Spinal cord (tissue), 10 donors: Measurements from ENCODE around the gene ILF3. TPM values are rescaled to one million over a fixed set of nuclear protein-coding genes. Genes with fewer than 3 reads are reported as not detected.
"Not testable (repeated sequence)": the region's sequence is repeated elsewhere in the genome, so short reads cannot be mapped to it uniquely, and the experiment has no call there.

Experiments
- DNase-seq, 6 donors: peaks; one replicate each; pipeline versions ENCODE4 v3.0.0 to v3.0.0-alpha.2; 2013 to 2015; ENCODE audit warnings: low spot score in 6 of 6, low read depth in 4 of 6
- H3K27ac ChIP-seq: one replicate; pipeline ENCODE4 v1.5.1; 2013; ENCODE audit warnings: low read depth, low read length, control low read depth
- H3K27me3 ChIP-seq: one replicate; pipeline ENCODE4 v1.6.1; 2013; ENCODE audit warnings: low read length; ENCODE audit not compliant: control insufficient read depth, insufficient read depth
- H3K36me3 ChIP-seq: one replicate; pipeline ENCODE4 v1.6.1; 2013; ENCODE audit warnings: low read length; ENCODE audit not compliant: control insufficient read depth, insufficient read depth
- H3K4me1 ChIP-seq: one replicate; pipeline ENCODE4 v1.6.1; 2013; ENCODE audit warnings: low read length; ENCODE audit not compliant: control insufficient read depth, insufficient read depth
- H3K4me3 ChIP-seq: one replicate; pipeline ENCODE4 v1.5.1; 2013; ENCODE audit warnings: low read depth, low read length, control low read depth
- H3K9me3 ChIP-seq: one replicate; pipeline ENCODE4 v1.6.1; 2013; ENCODE audit warnings: low read length; ENCODE audit not compliant: control insufficient read depth, insufficient read depth
- WGBS: methylation state at CpG from one replicate; pipeline ENCODE4 v1.1.5; 2013; ENCODE audit warnings: missing lambda C conversion rate; ENCODE audit not compliant: insufficient coverage; 5-methylcytosine and 5-hydroxymethylcytosine counted together
- polyA plus RNA-seq, 2 donors: library from polyadenylated mRNA; unstranded; fragments of 120-200 nt; gene quantifications; one replicate each; pipeline ENCODE4 v1.2.1, GENCODE V29; 2013; ENCODE audit not compliant: insufficient read length in 2 of 2
- total RNA-seq, 2 donors: library from RNA; depleted of rRNA in 1 of 2; stranded (reverse); fragments of 120-200 nt in 1 of 2; fragments of >200 nt in 1 of 2; gene quantifications; one replicate each; pipeline versions ENCODE4 v1.2.3 to v1.2.4, GENCODE V29; 2013 to 2014
- donor health status: healthy.

Gene ILF3
- total and polyA plus RNA-seq, 4 donors, result 89.8 to 267 (median 166) TPM

DNA sequence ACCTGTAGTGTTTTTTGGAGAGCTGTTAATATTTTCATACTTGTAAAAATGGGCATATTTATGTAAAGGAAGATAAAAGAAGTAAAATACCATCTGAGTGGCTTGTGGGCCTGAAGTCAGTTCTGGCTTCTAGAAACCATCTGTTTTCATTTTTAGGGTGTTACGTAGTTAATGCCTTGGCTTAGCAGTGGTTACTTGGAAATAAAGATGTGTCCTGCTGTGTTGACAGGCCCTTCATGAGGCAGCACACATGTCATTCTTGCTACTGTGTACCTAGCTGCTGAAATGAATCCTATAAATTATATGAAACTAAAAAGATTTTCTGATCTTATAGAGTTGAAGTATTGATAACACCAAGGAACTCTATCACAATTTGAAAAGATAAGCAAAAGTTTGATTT is 16.0 kb downstream of the ILF3 start:
- no peak for DNase-seq
- WGBS, result no CpG with 5 or more reads among the region's 1 CpG
- H3K4me3 ChIP-seq, result no peak overlapping the region
- peaks cover 6% of the 10 kb centered on the region for H3K4me1 ChIP-seq
- no peak overlapping the region for H3K27ac ChIP-seq
- H3K27me3 ChIP-seq, result no peaks in the 10 kb centered on the region
- peaks cover 53% of the 10 kb centered on the region for H3K36me3 ChIP-seq
- H3K9me3 ChIP-seq, result no peaks in the 10 kb centered on the region

DNA sequence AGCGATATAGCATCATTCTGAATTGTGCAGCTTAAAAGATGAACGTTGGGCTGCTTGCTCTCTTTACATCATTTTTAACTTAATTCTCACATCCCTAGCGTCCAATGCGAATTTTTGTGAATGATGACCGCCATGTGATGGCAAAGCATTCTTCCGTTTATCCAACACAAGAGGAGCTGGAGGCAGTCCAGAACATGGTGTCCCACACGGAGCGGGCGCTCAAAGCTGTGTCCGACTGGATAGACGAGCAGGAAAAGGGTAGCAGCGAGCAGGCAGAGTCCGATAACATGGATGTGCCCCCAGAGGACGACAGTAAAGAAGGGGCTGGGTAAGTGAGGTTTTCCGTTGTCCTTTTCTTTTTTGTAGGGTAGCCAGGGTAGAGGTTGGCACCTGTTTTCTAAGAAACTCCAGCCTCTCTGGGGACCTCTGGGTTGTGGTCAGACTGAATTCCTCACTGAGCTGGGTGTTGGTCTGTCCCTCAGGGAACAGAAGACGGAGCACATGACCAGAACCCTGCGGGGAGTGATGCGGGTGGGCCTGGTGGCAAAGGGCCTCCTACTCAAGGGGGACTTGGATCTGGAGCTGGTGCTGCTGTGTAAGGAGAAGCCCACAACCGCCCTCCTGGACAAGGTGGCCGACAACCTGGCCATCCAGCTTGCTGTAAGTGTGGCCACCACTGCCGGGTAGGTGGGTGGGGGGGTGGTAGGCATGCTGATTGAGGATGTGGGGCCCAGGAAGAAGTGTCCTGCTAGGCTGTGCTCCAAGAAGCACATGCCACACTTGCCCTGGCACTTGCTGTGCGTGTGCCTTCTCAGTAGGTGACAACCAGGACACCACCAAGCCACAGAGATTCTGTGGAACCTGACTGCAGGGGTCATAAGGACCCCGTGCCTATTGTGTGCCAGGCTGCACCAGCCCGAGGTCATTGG is 17.0 kb downstream of the ILF3 start:
- H3K4me1 ChIP-seq, result peaks cover 6% of the 10 kb centered on the region

DNA sequence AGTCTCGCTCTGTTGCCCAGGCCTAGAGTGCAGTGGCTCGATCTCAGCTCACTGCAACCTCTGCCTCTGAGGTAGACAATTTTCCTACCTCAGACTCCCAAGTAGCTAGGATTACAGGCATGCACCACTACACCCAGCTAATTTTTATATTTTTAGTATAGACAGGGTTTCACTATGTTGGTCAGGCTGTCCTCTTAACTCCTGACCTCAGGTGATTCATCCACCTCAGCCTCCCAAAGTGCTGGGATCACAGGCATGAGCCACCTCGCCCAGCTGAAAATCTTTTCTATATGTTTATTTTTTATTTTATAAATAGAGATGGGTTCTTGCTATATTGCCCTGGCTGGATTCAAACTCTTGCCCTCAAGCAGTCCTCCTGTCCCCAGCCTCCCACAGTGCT is 17.8 kb downstream of the ILF3 start:
- H3K27ac ChIP-seq, DNase-seq, H3K4me1 ChIP-seq, H3K9me3 ChIP-seq, H3K27me3 ChIP-seq, H3K4me3 ChIP-seq: not testable (repeated sequence)
- H3K36me3 ChIP-seq, result peaks cover 65% of the 10 kb centered on the region
- no CpG with 5 or more reads among the region's 3 CpGs for WGBS

More for the DNA sequence above, 17.0 kb downstream of the ILF3 start:
- no peaks in the 10 kb centered on the region for H3K9me3 ChIP-seq
- 80% methylated on average over 22 of the region's 24 CpGs for WGBS
- H3K4me3 ChIP-seq, result no peak overlapping the region
- H3K27me3 ChIP-seq, result no peaks in the 10 kb centered on the region
- DNase-seq, result no peak
- H3K27ac ChIP-seq, result no peak overlapping the region
- H3K36me3 ChIP-seq, result peaks cover 63% of the 10 kb centered on the region

DNA sequence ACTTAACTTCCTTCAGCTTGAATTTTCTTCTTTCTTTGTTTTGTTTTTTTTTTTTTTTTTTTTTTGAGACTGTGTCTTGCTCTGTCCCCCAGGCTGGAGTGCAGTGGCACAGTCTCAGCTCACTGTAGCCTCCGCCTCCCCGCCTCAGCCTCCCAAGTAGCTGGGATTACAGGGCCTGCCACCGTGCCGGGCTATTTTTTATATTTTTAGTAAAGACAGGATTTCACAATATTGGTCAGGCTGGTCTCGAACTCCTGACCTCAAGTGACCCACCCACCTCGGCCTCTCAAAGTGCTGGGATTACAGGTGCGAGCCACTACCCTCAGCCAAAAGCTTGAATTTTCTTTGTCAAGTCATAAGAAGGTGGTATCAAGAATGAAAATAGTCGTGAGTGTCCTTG is 21.1 kb downstream of the ILF3 start:
- DNase-seq, H3K4me3 ChIP-seq: not testable (repeated sequence)
- 100% methylated on average over 3 of the region's 8 CpGs for WGBS

DNA sequence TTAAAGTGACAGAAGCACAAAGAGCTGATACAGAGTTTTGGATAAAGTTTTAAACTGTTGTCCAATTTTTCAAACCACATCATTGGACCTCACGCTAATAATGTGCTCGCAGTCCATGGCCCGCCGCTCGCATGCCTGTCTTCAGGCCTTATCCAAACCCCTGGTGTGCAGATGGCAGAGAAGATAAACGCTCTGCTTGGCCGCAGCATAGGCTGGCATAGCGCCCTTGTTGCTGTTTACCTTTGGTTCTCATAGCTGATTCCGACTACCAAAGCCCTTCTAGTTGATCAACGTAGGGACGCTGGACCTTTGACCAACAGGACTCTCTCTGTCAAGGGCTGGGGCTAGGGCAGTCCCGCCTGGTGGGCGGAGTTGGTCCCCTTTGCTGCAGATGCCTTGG is 23.6 kb downstream of the ILF3 start:
- Histone ChIP-seq H3K36me3 (peaks cover 92% of the 10 kb centered on the region), H3K4me1 (no peaks in the 10 kb centered on the region), H3K9me3 (no peaks in the 10 kb centered on the region), H3K27ac (no peak overlapping the region), H3K27me3 (no peaks in the 10 kb centered on the region), H3K4me3 (no peak overlapping the region)
- 54% methylated on average over 11 of the region's 13 CpGs for WGBS
- no peak for DNase-seq

More for the DNA sequence above, 21.1 kb downstream of the ILF3 start:
- H3K27ac ChIP-seq, H3K4me1 ChIP-seq, H3K27me3 ChIP-seq, H3K9me3 ChIP-seq: not testable (repeated sequence)
- peaks cover 85% of the 10 kb centered on the region for H3K36me3 ChIP-seq

DNA sequence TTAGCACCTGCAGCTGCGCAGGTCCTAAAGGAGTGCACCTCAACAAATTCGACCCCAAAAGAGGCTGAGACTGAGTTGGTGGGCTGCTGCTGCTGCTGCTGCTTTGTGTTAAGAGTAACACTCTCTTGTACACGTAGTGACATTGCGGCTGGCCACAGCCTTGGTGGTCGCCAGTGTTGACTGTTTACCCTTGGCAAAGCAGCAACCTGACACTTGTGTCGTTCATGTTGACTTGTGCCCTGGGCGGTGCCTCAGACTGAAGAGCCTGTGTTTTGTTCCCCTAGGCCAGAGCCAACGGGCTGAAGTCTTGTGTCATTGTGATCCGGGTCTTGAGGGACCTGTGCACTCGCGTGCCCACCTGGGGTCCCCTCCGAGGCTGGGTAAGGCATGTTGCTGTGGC is 24.7 kb downstream of the ILF3 start:
- Histone ChIP-seq H3K9me3 (no peaks in the 10 kb centered on the region), H3K27ac (no peak overlapping the region), H3K4me1 (no peaks in the 10 kb centered on the region), H3K27me3 (no peaks in the 10 kb centered on the region), H3K4me3 (no peak overlapping the region), H3K36me3 (peaks cover 94% of the 10 kb centered on the region)
- WGBS, result 85% methylated on average over 12 of the region's 12 CpGs
- DNase-seq, result no peak

DNA sequence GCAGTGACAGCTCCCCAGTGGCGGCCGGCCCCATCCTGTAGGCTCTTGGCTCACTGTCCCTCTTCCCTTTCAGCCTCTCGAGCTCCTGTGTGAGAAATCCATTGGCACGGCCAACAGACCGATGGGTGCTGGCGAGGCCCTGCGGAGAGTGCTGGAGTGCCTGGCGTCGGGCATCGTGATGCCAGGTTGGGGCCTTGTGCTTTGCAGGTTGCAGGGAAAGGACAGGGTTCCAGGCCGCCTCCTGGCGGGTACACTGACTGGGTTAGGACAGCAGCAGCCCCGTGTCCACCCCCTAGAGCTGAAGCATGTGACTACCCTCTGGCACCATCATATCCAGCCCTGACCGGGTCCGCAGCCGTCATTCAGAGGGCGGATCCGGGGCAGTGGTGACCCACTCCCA is 25.6 kb downstream of the ILF3 start:
- Histone ChIP-seq H3K9me3 (no peaks in the 10 kb centered on the region), H3K36me3 (peaks cover 93% of the 10 kb centered on the region), H3K4me3 (no peak overlapping the region), H3K27ac (no peak overlapping the region), H3K4me1 (no peaks in the 10 kb centered on the region), H3K27me3 (no peaks in the 10 kb centered on the region)
- no peak for DNase-seq
- 93% methylated on average over 18 of the region's 18 CpGs for WGBS

DNA sequence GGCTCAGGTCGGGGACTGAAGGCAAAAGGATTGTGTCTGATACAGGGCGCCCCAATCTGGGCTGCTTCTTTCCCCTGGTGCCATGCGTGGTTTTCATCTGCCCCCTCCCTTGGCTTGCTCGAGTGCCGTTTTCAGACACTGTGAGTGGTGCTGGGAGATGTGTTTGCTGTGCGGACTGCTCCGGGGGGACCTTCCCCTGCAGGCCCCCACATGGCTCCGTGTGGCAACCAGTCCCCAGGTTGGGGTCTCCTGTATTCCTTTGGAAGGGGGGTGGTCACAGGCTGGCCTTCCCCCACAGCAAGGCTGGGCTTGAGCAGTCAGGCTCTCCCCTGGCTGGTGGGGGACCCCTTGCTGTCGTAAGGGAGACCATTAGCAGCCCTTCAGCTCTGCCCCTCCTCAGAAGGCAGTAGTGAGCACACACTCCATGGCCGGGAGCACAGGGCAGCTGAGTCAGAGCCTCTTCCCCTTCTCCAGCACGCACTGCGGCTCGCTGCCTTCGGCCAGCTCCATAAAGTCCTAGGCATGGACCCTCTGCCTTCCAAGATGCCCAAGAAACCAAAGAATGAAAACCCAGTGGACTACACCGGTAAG is 26.5 kb downstream of the ILF3 start:
- no peaks in the 10 kb centered on the region for H3K9me3 ChIP-seq
- 98% methylated on average over 10 of the region's 15 CpGs for WGBS
- peaks cover 2% of the 10 kb centered on the region for H3K4me1 ChIP-seq
- H3K4me3 ChIP-seq, result no peak overlapping the region
- no peak for DNase-seq
- peaks cover 88% of the 10 kb centered on the region for H3K36me3 ChIP-seq
- H3K27ac ChIP-seq, result no peak overlapping the region
- no peaks in the 10 kb centered on the region for H3K27me3 ChIP-seq

DNA sequence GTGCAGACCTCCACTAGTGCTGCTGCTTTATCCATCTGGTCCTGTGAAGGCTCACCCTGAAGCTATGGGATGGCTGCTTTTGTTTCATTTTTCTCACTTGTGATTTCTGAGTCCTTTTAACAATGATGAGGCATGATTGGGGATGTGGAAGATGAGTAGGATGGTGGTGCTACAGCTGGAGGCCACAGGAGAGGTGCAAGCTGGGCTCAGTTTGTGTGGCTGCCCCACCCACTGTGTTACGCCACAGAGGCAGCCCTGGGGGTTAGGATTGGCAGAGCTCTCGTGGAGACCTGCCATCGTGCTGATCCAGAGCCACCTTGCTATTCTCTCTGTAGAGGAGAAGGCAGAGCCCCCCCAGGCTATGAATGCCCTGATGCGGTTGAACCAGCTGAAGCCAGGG is 27.5 kb downstream of the ILF3 start:
- peaks cover 90% of the 10 kb centered on the region for H3K36me3 ChIP-seq
- H3K27ac ChIP-seq, result no peak overlapping the region
- H3K9me3 ChIP-seq, result no peaks in the 10 kb centered on the region
- no peaks in the 10 kb centered on the region for H3K27me3 ChIP-seq
- WGBS, result 85% methylated on average over 4 of the region's 4 CpGs
- DNase-seq, result no peak
- H3K4me1 ChIP-seq, result peaks cover 12% of the 10 kb centered on the region
- H3K4me3 ChIP-seq, result no peak overlapping the region
